Measurements from ENCODE around the gene ARHGEF38. TPM values are rescaled to one million over a fixed set of nuclear protein-coding genes. Genes with fewer than 3 reads are reported as not detected.

The ARHGEF38 gene
- total RNA-seq, 1 experiment from 2014 or later, result not detected

GRCh38 chr4:105623099-105623498, 70.7 kb downstream of the ARHGEF38 start:
- peaks cover 5% of the 10 kb centered on the region for H3K9me3 Mint-ChIP-seq (ENCODE audit: unreplicated experiment)
- peaks cover 21% of the 10 kb centered on the region for H3K4me1 Mint-ChIP-seq (ENCODE audit: insufficient read depth, unreplicated experiment)
- TF ChIP-seq, protein P1, sequence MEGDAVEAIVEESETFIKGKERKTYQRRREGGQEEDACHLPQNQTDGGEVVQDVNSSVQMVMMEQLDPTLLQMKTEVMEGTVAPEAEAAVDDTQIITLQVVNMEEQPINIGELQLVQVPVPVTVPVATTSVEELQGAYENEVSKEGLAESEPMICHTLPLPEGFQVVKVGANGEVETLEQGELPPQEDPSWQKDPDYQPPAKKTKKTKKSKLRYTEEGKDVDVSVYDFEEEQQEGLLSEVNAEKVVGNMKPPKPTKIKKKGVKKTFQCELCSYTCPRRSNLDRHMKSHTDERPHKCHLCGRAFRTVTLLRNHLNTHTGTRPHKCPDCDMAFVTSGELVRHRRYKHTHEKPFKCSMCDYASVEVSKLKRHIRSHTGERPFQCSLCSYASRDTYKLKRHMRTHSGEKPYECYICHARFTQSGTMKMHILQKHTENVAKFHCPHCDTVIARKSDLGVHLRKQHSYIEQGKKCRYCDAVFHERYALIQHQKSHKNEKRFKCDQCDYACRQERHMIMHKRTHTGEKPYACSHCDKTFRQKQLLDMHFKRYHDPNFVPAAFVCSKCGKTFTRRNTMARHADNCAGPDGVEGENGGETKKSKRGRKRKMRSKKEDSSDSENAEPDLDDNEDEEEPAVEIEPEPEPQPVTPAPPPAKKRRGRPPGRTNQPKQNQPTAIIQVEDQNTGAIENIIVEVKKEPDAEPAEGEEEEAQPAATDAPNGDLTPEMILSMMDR (IDR thresholded peaks at IDR 0.05; ENCODE audit: unreplicated experiment), result no peak
- no peak overlapping the region for H3K4me3 Mint-ChIP-seq (ENCODE audit: unreplicated experiment)
- H3K27me3 Mint-ChIP-seq (ENCODE audit: insufficient read depth, unreplicated experiment), result no peaks in the 10 kb centered on the region
- H3K36me3 Mint-ChIP-seq (ENCODE audit: insufficient read depth, unreplicated experiment), result peaks cover 6% of the 10 kb centered on the region
- ChIA-PET POLR2A (no interaction called here), CTCF (interaction anchor here (0.9 to 1.9 kb wide), 2 partner anchors 9 to 102 kb away, joined by 3 to 10 read pairs; no protein-coding TSS in a partner anchor)
- intact Hi-C loops (cut with micrococcal nuclease), result no loop called here
- BruUV-seq (replicated peaks), result no TSS peak
- no peak overlapping the region for H3K27ac Mint-ChIP-seq (ENCODE audit: low read depth, unreplicated experiment)
- DNase-seq (ENCODE audit: unreplicated experiment), result no peak

DNA sequence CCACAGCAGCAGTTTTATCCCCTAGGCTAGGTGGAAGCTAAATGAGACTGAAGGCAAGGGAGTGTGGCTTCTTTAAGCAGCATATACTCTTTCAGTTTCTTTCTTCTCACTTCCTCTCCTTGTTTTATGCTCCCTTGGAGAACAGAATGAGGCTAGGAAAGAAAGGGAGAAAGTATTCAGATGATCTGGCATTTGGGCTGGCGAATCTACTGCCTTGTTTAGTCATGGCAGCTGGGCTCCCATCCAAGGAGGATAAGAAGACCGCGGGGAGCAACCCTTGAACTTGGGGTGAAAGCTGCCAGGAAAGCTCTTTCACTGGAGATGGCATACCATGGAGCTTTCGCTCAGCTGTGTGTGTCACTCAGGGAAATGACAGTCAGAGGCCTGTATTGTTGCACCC, 72.1 kb downstream of the ARHGEF38 start:
- DNase-seq (ENCODE audit: unreplicated experiment), result peak; percentile 66
- CTCF ChIA-PET, result interaction anchor here (0.8 to 2.2 kb wide), 4 partner anchors 8 to 104 kb away, joined by 4 to 10 read pairs (median 6); no protein-coding TSS in a partner anchor

DNA sequence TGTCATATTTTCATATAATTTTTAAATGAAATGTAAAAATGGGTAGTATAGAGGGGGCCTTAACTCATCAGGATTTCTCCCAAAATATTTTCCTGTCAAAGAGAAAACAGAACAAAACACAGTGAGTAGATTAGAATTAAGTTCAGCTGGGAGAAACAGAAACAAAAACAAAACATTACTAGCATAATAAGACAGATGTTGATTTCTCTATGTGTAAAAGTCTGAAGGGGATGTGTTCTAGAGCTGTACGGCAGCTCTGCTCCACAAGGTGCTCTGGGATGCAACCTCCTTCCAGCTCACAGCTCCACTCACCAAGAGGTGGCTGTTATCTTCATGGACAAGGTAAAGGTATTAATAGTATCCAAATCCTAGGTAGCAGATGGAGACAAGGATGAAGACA, 72.8 kb downstream of the ARHGEF38 start:
- POLR2A ChIA-PET, result no interaction called here
- intact Hi-C loops (cut with micrococcal nuclease), result no loop called here
- Mint-ChIP-seq H3K36me3 (ENCODE audit: insufficient read depth, unreplicated experiment) (no peaks in the 10 kb centered on the region), H3K4me3 (ENCODE audit: unreplicated experiment) (no peak overlapping the region), H3K27me3 (ENCODE audit: insufficient read depth, unreplicated experiment) (no peaks in the 10 kb centered on the region), H3K4me1 (ENCODE audit: insufficient read depth, unreplicated experiment) (peaks cover 11% of the 10 kb centered on the region), H3K9me3 (ENCODE audit: unreplicated experiment) (peaks cover 5% of the 10 kb centered on the region), H3K27ac (ENCODE audit: low read depth, unreplicated experiment) (no peak overlapping the region)
- BruUV-seq (replicated peaks), result no TSS peak
- no peak for DNase-seq (ENCODE audit: unreplicated experiment)
- TF ChIP-seq, protein P1 (IDR thresholded peaks at IDR 0.05; ENCODE audit: unreplicated experiment), result no peak
- CTCF ChIA-PET, result interaction anchor here (0.9 to 2.2 kb wide), 3 partner anchors 39 to 152 kb away, joined by 4 to 9 read pairs (median 5); partner anchors contain the start of gene PPA2

More for the DNA sequence above, 72.1 kb downstream of the ARHGEF38 start:
- no peaks in the 10 kb centered on the region for H3K27me3 Mint-ChIP-seq (ENCODE audit: insufficient read depth, unreplicated experiment)
- H3K4me1 Mint-ChIP-seq (ENCODE audit: insufficient read depth, unreplicated experiment), result peaks cover 15% of the 10 kb centered on the region
- intact Hi-C loops (cut with micrococcal nuclease), result no loop called here
- TF ChIP-seq, protein P1 (IDR thresholded peaks at IDR 0.05; ENCODE audit: unreplicated experiment), result no peak
- no peak overlapping the region for H3K4me3 Mint-ChIP-seq (ENCODE audit: unreplicated experiment)
- peaks cover 1% of the 10 kb centered on the region for H3K36me3 Mint-ChIP-seq (ENCODE audit: insufficient read depth, unreplicated experiment)
- H3K9me3 Mint-ChIP-seq (ENCODE audit: unreplicated experiment), result peaks cover 5% of the 10 kb centered on the region
- POLR2A ChIA-PET, result no interaction called here
- no peak overlapping the region for H3K27ac Mint-ChIP-seq (ENCODE audit: low read depth, unreplicated experiment)
- no TSS peak for BruUV-seq (replicated peaks)

GRCh38 chr4:105626846-105627245, 74.4 kb downstream of the ARHGEF38 start:
- H3K4me1 Mint-ChIP-seq (ENCODE audit: insufficient read depth, unreplicated experiment), result peaks cover 5% of the 10 kb centered on the region

More at GRCh38 chr4:105626846-105627245, 74.4 kb downstream of the ARHGEF38 start:
- Mint-ChIP-seq H3K4me3 (ENCODE audit: unreplicated experiment) (no peak overlapping the region), H3K27ac (ENCODE audit: low read depth, unreplicated experiment) (no peak overlapping the region), H3K27me3 (ENCODE audit: insufficient read depth, unreplicated experiment) (no peaks in the 10 kb centered on the region), H3K9me3 (ENCODE audit: unreplicated experiment) (no peaks in the 10 kb centered on the region), H3K36me3 (ENCODE audit: insufficient read depth, unreplicated experiment) (no peaks in the 10 kb centered on the region)
- intact Hi-C loops (cut with micrococcal nuclease), result no loop called here
- no peak for DNase-seq (ENCODE audit: unreplicated experiment)
- TF ChIP-seq, protein P1 (IDR thresholded peaks at IDR 0.05; ENCODE audit: unreplicated experiment), result no peak
- POLR2A ChIA-PET, result no interaction called here
- no TSS peak for BruUV-seq (replicated peaks)
- CTCF ChIA-PET, result interaction anchor here (2.2 kb wide), 1 partner anchor 153 kb away, joined by 5 read pairs; the partner anchor contains the start of gene PPA2

Data from MCF 10A (cell line).